PFSK-1 (cell line): ENCODE results near the gene DTX1.

Experiments used
- POLR2AphosphoS5 ChIP-seq: IDR thresholded peaks from 2 replicates; pipeline ENCODE4 v1.6.1; 2012; ENCODE audit warnings: low read depth, mild to moderate bottlenecking, control low read depth, low read length, moderate library complexity
- REST ChIP-seq, 2 experiments: IDR thresholded peaks; 2 replicates each; pipeline versions ENCODE4 v1.6.1 to v1.8.0; 2011 to 2012; ENCODE audit warnings: low read depth in 2 of 2, low read length in 2 of 2, control low read depth in 1 of 2, inconsistent platforms in 1 of 2, mild to moderate bottlenecking in 1 of 2, moderate library complexity in 1 of 2; ENCODE audit not compliant: insufficient read depth in 1 of 2
- SIN3A ChIP-seq: IDR thresholded peaks from 2 replicates; pipeline ENCODE4 v1.6.1; 2012; ENCODE audit warnings: mild to moderate bottlenecking, low read length, moderate library complexity, borderline replicate concordance; ENCODE audit not compliant: insufficient read depth

- TF ChIP-seq SIN3A (no peak), REST (IDR thresholded peaks at IDR 0.05; ENCODE audit: insufficient read depth in 1 of 2, low read depth in 2 of 2, low read length in 2 of 2) (peak; percentile 97 to 99), POLR2AphosphoS5 (no peak)
Measured at GRCh38 chr12:113065126-113066007, 8.8 kb downstream of the DTX1 start.
